Measurements from ENCODE around the gene TMEM121.

TMEM121 gene

GRCh38 chr14:105525861-105526775 is at the start of gene TMEM121:
Gene TMEM121, plus strand, starts transcription at chr14:105526583. Its CDS starts 2,252 bp downstream, at chr14:105528835.
- Histone ChIP-seq H3K9me3 (ENCODE audit: control insufficient read depth in 2 of 2, low read length in 2 of 2) (no peaks in the 10 kb centered on the region), H3K9ac (ENCODE audit: low read length in 2 of 2) (peak within 1 kb of the TSS; percentile 28 to 60), H3K36me3 (ENCODE audit: control insufficient read depth in 2 of 2, insufficient read depth in 2 of 2, low read length in 2 of 2) (no peaks in the 10 kb centered on the region), H3K27me3 (ENCODE audit: control insufficient read depth in 1 of 2, insufficient read depth in 2 of 2, low read length in 2 of 2) (peaks cover 0 to 11% of the 10 kb centered on the region in 2 donors), H3K27ac (ENCODE audit: low read length) (no peak within 1 kb of the TSS), H3K4me1 (ENCODE audit: control insufficient read depth, insufficient read depth, low read length) (peaks cover 30% of the 10 kb centered on the region), H3K4me3 (ENCODE audit: low read length in 2 of 2) (peak within 1 kb of the TSS; percentile 43 to 74)

GRCh38 chr14:105476831-105477659 is 49.3 kb upstream of the TMEM121 start:
- Histone ChIP-seq H3K9ac (ENCODE audit: low read length in 2 of 2) (peak overlapping the region; percentile 53 to 58), H3K4me3 (ENCODE audit: low read length in 2 of 2) (peak overlapping the region; percentile 54 to 81), H3K27ac (ENCODE audit: low read length) (peak overlapping the region; percentile 69), H3K4me1 (ENCODE audit: control insufficient read depth, insufficient read depth, low read length) (peaks cover 65% of the 10 kb centered on the region), H3K27me3 (ENCODE audit: control insufficient read depth in 1 of 2, insufficient read depth in 2 of 2, low read length in 2 of 2) (peaks cover 0 to 3% of the 10 kb centered on the region in 2 donors), H3K36me3 (ENCODE audit: control insufficient read depth in 2 of 2, insufficient read depth in 2 of 2, low read length in 2 of 2) (peaks cover 0 to 3% of the 10 kb centered on the region in 2 donors), H3K9me3 (ENCODE audit: control insufficient read depth in 2 of 2, low read length in 2 of 2) (no peaks in the 10 kb centered on the region)

- Histone ChIP-seq H3K9ac (ENCODE audit: low read length in 2 of 2) (no peak overlapping the region), H3K4me1 (ENCODE audit: control insufficient read depth, insufficient read depth, low read length) (peaks cover 65% of the 10 kb centered on the region), H3K9me3 (ENCODE audit: control insufficient read depth in 2 of 2, low read length in 2 of 2) (no peaks in the 10 kb centered on the region), H3K27me3 (ENCODE audit: control insufficient read depth in 1 of 2, insufficient read depth in 2 of 2, low read length in 2 of 2) (peaks cover 0 to 3% of the 10 kb centered on the region in 2 donors), H3K27ac (ENCODE audit: low read length) (no peak overlapping the region), H3K4me3 (ENCODE audit: low read length in 2 of 2) (no peak overlapping the region), H3K36me3 (ENCODE audit: control insufficient read depth in 2 of 2, insufficient read depth in 2 of 2, low read length in 2 of 2) (peaks cover 0 to 3% of the 10 kb centered on the region in 2 donors)
These were observed 48.6 kb upstream of the TMEM121 start for GRCh38 chr14:105477660-105478397.

- Histone ChIP-seq H3K4me1 (ENCODE audit: control insufficient read depth, insufficient read depth, low read length) (peaks cover 66% of the 10 kb centered on the region), H3K9me3 (ENCODE audit: control insufficient read depth in 2 of 2, low read length in 2 of 2) (no peaks in the 10 kb centered on the region), H3K27ac (ENCODE audit: low read length) (no peak overlapping the region), H3K27me3 (ENCODE audit: control insufficient read depth in 1 of 2, insufficient read depth in 2 of 2, low read length in 2 of 2) (peaks cover 0 to 3% of the 10 kb centered on the region in 2 donors), H3K9ac (ENCODE audit: low read length in 2 of 2) (no peak overlapping the region), H3K36me3 (ENCODE audit: control insufficient read depth in 2 of 2, insufficient read depth in 2 of 2, low read length in 2 of 2) (peaks cover 0 to 3% of the 10 kb centered on the region in 2 donors), H3K4me3 (ENCODE audit: low read length in 2 of 2) (no peak overlapping the region)
These were observed 47.8 kb upstream of the TMEM121 start for GRCh38 chr14:105478398-105479251.

- Histone ChIP-seq H3K4me3 (ENCODE audit: low read length in 2 of 2) (no peak overlapping the region), H3K9ac (ENCODE audit: low read length in 2 of 2) (no peak overlapping the region), H3K27me3 (ENCODE audit: control insufficient read depth in 1 of 2, insufficient read depth in 2 of 2, low read length in 2 of 2) (peaks cover 0 to 3% of the 10 kb centered on the region in 2 donors), H3K36me3 (ENCODE audit: control insufficient read depth in 2 of 2, insufficient read depth in 2 of 2, low read length in 2 of 2) (peaks cover 0 to 3% of the 10 kb centered on the region in 2 donors), H3K9me3 (ENCODE audit: control insufficient read depth in 2 of 2, low read length in 2 of 2) (no peaks in the 10 kb centered on the region), H3K4me1 (ENCODE audit: control insufficient read depth, insufficient read depth, low read length) (peaks cover 73% of the 10 kb centered on the region), H3K27ac (ENCODE audit: low read length) (no peak overlapping the region)
These were observed 46.8 kb upstream of the TMEM121 start for GRCh38 chr14:105479431-105480158.

GRCh38 chr14:105480199-105480746 is 46.1 kb upstream of the TMEM121 start:
- Histone ChIP-seq H3K4me3 (ENCODE audit: low read length in 2 of 2) (peak overlapping the region in 1 of 2 donors; percentile 76), H3K27ac (ENCODE audit: low read length) (peak overlapping the region; percentile 93), H3K36me3 (ENCODE audit: control insufficient read depth in 2 of 2, insufficient read depth in 2 of 2, low read length in 2 of 2) (peaks cover 0 to 3% of the 10 kb centered on the region in 2 donors), H3K9me3 (ENCODE audit: control insufficient read depth in 2 of 2, low read length in 2 of 2) (no peaks in the 10 kb centered on the region), H3K9ac (ENCODE audit: low read length in 2 of 2) (peak overlapping the region in 1 of 2 donors; percentile 71), H3K27me3 (ENCODE audit: control insufficient read depth in 1 of 2, insufficient read depth in 2 of 2, low read length in 2 of 2) (peaks cover 0 to 1% of the 10 kb centered on the region in 2 donors), H3K4me1 (ENCODE audit: control insufficient read depth, insufficient read depth, low read length) (peaks cover 73% of the 10 kb centered on the region)

- H3K27me3 ChIP-seq (ENCODE audit: control insufficient read depth in 1 of 2, insufficient read depth in 2 of 2, low read length in 2 of 2): peaks cover 2 to 4% of the 10 kb centered on the region in 2 donors
- H3K4me3 ChIP-seq (ENCODE audit: low read length in 2 of 2): peak overlapping the region; percentile 76 to 85
- no peaks in the 10 kb centered on the region for H3K9me3 ChIP-seq (ENCODE audit: control insufficient read depth in 2 of 2, low read length in 2 of 2)
- peak overlapping the region; percentile 93 for H3K27ac ChIP-seq (ENCODE audit: low read length)
- H3K9ac ChIP-seq (ENCODE audit: low read length in 2 of 2): peak overlapping the region; percentile 71 to 85
- peaks cover 73% of the 10 kb centered on the region for H3K4me1 ChIP-seq (ENCODE audit: control insufficient read depth, insufficient read depth, low read length)
- peaks cover 0 to 3% of the 10 kb centered on the region in 2 donors for H3K36me3 ChIP-seq (ENCODE audit: control insufficient read depth in 2 of 2, insufficient read depth in 2 of 2, low read length in 2 of 2)
These were observed 45.3 kb upstream of the TMEM121 start for GRCh38 chr14:105480807-105481801.

- H3K9ac ChIP-seq (ENCODE audit: low read length in 2 of 2): peak overlapping the region; percentile 52 to 62
- H3K27ac ChIP-seq (ENCODE audit: low read length): peak overlapping the region; percentile 93
- H3K4me1 ChIP-seq (ENCODE audit: control insufficient read depth, insufficient read depth, low read length): peaks cover 73% of the 10 kb centered on the region
- H3K27me3 ChIP-seq (ENCODE audit: control insufficient read depth in 1 of 2, insufficient read depth in 2 of 2, low read length in 2 of 2): peaks cover 2 to 11% of the 10 kb centered on the region in 2 donors
- peaks cover 0 to 3% of the 10 kb centered on the region in 2 donors for H3K36me3 ChIP-seq (ENCODE audit: control insufficient read depth in 2 of 2, insufficient read depth in 2 of 2, low read length in 2 of 2)
- peak overlapping the region; percentile 40 to 60 for H3K4me3 ChIP-seq (ENCODE audit: low read length in 2 of 2)
- no peaks in the 10 kb centered on the region for H3K9me3 ChIP-seq (ENCODE audit: control insufficient read depth in 2 of 2, low read length in 2 of 2)
These were observed 44.4 kb upstream of the TMEM121 start for GRCh38 chr14:105481886-105482457.
